Lung (tissue), 12 donors: ENCODE data around the gene SHF. TPM values are rescaled to one million over a fixed set of nuclear protein-coding genes. Genes with fewer than 3 reads are reported as not detected.
A peak's percentile ranks its signal among the peaks of the same experiment; 100 is the strongest.

Experiments used
- ATAC-seq: fragments of 200-7000 bp; cut with Tn5 transposase; one replicate; pipeline ENCODE4 v1.9.1; 2020; ENCODE audit warnings: moderate number of reproducible peaks; ENCODE audit not compliant: insufficient read depth, low FRiP score
- DNase-seq, 3 donors: peaks; one replicate each; pipeline ENCODE4 v3.0.0-alpha.2; 2013 to 2017
- H3K27ac ChIP-seq, 2 donors: one replicate each; pipeline ENCODE4 v1.5.1; 2013; ENCODE audit warnings: mild to moderate bottlenecking in 2 of 2, moderate library complexity in 2 of 2, control low read depth in 1 of 2, inconsistent platforms in 1 of 2, low read depth in 1 of 2, low read length in 1 of 2
- H3K27me3 ChIP-seq, 3 donors: one replicate each; pipeline ENCODE4 v1.5.1; 2013; ENCODE audit warnings: low read length in 2 of 3; ENCODE audit not compliant: control insufficient read depth in 3 of 3, insufficient read depth in 3 of 3
- H3K36me3 ChIP-seq, 4 donors: one replicate each; pipeline ENCODE4 v1.5.1; 2013; ENCODE audit warnings: low read length in 4 of 4, mild to moderate bottlenecking in 1 of 4, moderate library complexity in 1 of 4; ENCODE audit not compliant: control insufficient read depth in 4 of 4, insufficient read depth in 4 of 4
- H3K4me1 ChIP-seq, 5 donors: one replicate each; pipeline ENCODE4 v1.5.1; 2013; ENCODE audit warnings: low read length in 5 of 5, mild to moderate bottlenecking in 2 of 5, moderate library complexity in 1 of 5; ENCODE audit not compliant: control insufficient read depth in 5 of 5, insufficient read depth in 5 of 5
- H3K4me3 ChIP-seq: one replicate; pipeline ENCODE4 v1.5.1; 2013; ENCODE audit warnings: mild to moderate bottlenecking, control low read depth, moderate library complexity
- H3K9ac ChIP-seq, 2 donors: one replicate each; pipeline ENCODE4 v1.5.1; 2013; ENCODE audit warnings: low read length in 2 of 2, control low read depth in 1 of 2; ENCODE audit not compliant: insufficient read depth in 1 of 2
- H3K9me3 ChIP-seq, 4 donors: one replicate each; pipeline ENCODE4 v1.5.1; 2013; ENCODE audit warnings: low read length in 3 of 4, mild to moderate bottlenecking in 1 of 4, moderate library complexity in 1 of 4; ENCODE audit not compliant: control insufficient read depth in 4 of 4, insufficient read depth in 3 of 4
- WGBS, 2 donors: extraction: QIAGEN DNeasy Blood & Tissue Kit; methylation state at CpG; one replicate each; pipeline ENCODE4 v1.1.7; 2013; 5-methylcytosine and 5-hydroxymethylcytosine counted together
- polyA plus RNA-seq, 2 donors: library from polyadenylated mRNA; stranded (reverse); fragments of 200-250 nt; gene quantifications; one replicate each; pipeline ENCODE4 v1.2.1, GENCODE V29; 2013
- total RNA-seq, 2 donors: library from RNA; depleted of rRNA in 1 of 2; stranded (reverse); fragments of >200 nt in 1 of 2; gene quantifications; one replicate each; pipeline ENCODE4 v1.2.1, GENCODE V29; 2014 to 2021
- TF ChIP-seq, protein P1 (sequence below): IDR thresholded peaks from 2 replicates; pipeline ENCODE4 v1.5.1; 2012; ENCODE audit warnings: mild to moderate bottlenecking; ENCODE audit errors: control extremely low read depth, extremely low read depth
- donor health status: control.
- donor health status: control.
- donor health status: Bipolar disorder and iron deficiency.
- donor health status: healthy.
- donor health status: DM: yes; HTN: yes; CAD: no.

The SHF gene
- total and polyA plus RNA-seq, 4 donors: 1.9 to 15.9 (median 4.0) TPM

GRCh38 chr15:45186771-45187577 is 792 bp downstream of the SHF start:
- H3K4me3 ChIP-seq: peak overlapping the region; percentile 18
- no peak for DNase-seq
- 16 to 19% methylated on average over 39 to 42 of the region's 42 CpGs for WGBS, 2 donors
- peak overlapping the region in 1 of 2 donors; percentile 50 for H3K27ac ChIP-seq
- H3K27me3 ChIP-seq: no peaks in the 10 kb centered on the region
- H3K4me1 ChIP-seq: peaks cover 3 to 42% (median 10%) of the 10 kb centered on the region in 5 donors
- H3K9ac ChIP-seq: peak overlapping the region in 1 of 2 donors; percentile 38
- no peak for ATAC-seq
- H3K36me3 ChIP-seq: no peaks in the 10 kb centered on the region
- no peaks in the 10 kb centered on the region for H3K9me3 ChIP-seq
- TF ChIP-seq, protein P1, sequence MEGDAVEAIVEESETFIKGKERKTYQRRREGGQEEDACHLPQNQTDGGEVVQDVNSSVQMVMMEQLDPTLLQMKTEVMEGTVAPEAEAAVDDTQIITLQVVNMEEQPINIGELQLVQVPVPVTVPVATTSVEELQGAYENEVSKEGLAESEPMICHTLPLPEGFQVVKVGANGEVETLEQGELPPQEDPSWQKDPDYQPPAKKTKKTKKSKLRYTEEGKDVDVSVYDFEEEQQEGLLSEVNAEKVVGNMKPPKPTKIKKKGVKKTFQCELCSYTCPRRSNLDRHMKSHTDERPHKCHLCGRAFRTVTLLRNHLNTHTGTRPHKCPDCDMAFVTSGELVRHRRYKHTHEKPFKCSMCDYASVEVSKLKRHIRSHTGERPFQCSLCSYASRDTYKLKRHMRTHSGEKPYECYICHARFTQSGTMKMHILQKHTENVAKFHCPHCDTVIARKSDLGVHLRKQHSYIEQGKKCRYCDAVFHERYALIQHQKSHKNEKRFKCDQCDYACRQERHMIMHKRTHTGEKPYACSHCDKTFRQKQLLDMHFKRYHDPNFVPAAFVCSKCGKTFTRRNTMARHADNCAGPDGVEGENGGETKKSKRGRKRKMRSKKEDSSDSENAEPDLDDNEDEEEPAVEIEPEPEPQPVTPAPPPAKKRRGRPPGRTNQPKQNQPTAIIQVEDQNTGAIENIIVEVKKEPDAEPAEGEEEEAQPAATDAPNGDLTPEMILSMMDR: no peak

GRCh38 chr15:45185903-45186770 is 1.6 kb downstream of the SHF start:
- 61 to 68% methylated on average over 8 of the region's 8 CpGs for WGBS, 2 donors
- TF ChIP-seq, protein P1: no peak
- Histone ChIP-seq H3K9me3 (no peaks in the 10 kb centered on the region), H3K27ac (peak overlapping the region in 1 of 2 donors; percentile 50), H3K9ac (no peak overlapping the region), H3K27me3 (no peaks in the 10 kb centered on the region), H3K4me3 (no peak overlapping the region), H3K4me1 (peaks cover 3 to 43% (median 10%) of the 10 kb centered on the region in 5 donors), H3K36me3 (no peaks in the 10 kb centered on the region)
- no peak for ATAC-seq
- DNase-seq: peak in 1 of 3 donors; percentile 29

DNA sequence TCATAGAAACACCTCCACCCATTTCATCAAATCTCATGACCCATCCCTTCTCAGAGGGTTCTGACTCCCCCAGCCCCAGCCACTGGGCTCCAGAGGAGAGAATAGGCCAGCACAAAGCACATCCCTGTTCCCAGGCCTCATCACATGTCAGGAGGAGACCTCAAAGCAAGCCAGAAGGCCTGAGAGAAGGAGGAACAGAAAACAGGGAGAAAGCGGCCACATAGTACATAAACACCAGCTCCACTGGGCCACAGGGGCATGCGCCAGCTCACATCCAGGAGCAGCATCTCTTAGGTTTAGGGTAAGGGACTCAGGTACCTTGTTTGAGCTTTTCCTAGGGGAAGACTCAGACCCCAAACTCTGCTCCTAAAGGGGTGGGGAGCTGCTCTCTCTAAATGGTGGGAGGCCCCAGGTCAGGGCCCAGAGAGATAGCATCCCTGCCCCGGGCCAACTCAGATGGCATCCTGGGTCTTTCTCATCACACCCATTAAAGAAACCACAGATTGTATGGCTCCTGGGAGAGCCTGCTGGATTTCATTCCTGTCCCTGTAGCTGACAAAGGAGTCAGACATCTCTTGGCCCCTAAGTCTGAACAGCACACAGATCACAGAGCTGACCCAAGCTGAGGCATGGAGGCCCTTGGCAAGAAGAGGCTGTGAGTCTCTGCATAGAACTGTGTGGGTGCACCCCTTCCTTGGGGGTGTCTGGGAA is 2.5 kb downstream of the SHF start:
- 88 to 93% methylated on average over 3 of the region's 3 CpGs for WGBS, 2 donors
- Histone ChIP-seq H3K36me3 (no peaks in the 10 kb centered on the region), H3K9me3 (peaks cover 0 to under 1% (median 0%) of the 10 kb centered on the region in 4 donors), H3K27ac (no peak overlapping the region), H3K4me3 (no peak overlapping the region), H3K4me1 (peaks cover 3 to 43% (median 10%) of the 10 kb centered on the region in 5 donors), H3K9ac (no peak overlapping the region), H3K27me3 (no peaks in the 10 kb centered on the region)
- DNase-seq (no peak), ATAC-seq (no peak)
- TF ChIP-seq, protein P1: no peak
